Stimulated activated CD4-positive, alpha-beta T cell treated with anti-CD3 and anti-CD28 coated beads, TNF-alpha, amount 100 ng/mL, for 4 hours (primary cell): Measurements from ENCODE around the gene MKRN2.

Source experiments
- DNase-seq, 3 experiments: peaks; one replicate each; pipeline ENCODE4 v3.0.0-alpha.2; 2020; ENCODE audit warnings: low read depth in 3 of 3

MKRN2 gene

GRCh38 chr3:12553921-12554391 lies 2.9 kb upstream of the MKRN2 start:
- no peak for DNase-seq

- no peak for DNase-seq
These were observed 585 bp upstream of the MKRN2 start for GRCh38 chr3:12556314-12556689.

- DNase-seq, result no peak
These were observed 700 bp downstream of the MKRN2 start for GRCh38 chr3:12557473-12558100.

GRCh38 chr3:12558706-12559105 lies 1.8 kb downstream of the MKRN2 start:
- DNase-seq, result no peak

GRCh38 chr3:12559520-12559919 lies 2.6 kb downstream of the MKRN2 start:
- DNase-seq, result no peak

- no peak for DNase-seq
These were observed 3.8 kb downstream of the MKRN2 start for GRCh38 chr3:12560505-12561190.

- no peak for DNase-seq
These were observed 4.5 kb downstream of the MKRN2 start for GRCh38 chr3:12561397-12561796.

- DNase-seq, result no peak
These were observed 5.6 kb downstream of the MKRN2 start for GRCh38 chr3:12562451-12562850.

GRCh38 chr3:12566976-12567375 lies 10.1 kb downstream of the MKRN2 start:
- no peak for DNase-seq

- no peak for DNase-seq
These were observed 11.9 kb downstream of the MKRN2 start for GRCh38 chr3:12568747-12569146.

GRCh38 chr3:12569836-12570235 lies 12.9 kb downstream of the MKRN2 start:
- no peak for DNase-seq

- no peak for DNase-seq
These were observed 15.1 kb downstream of the MKRN2 start for GRCh38 chr3:12571986-12572385.

GRCh38 chr3:12574131-12574530 lies 17.2 kb downstream of the MKRN2 start:
- DNase-seq, result no peak

GRCh38 chr3:12574661-12575060 lies 17.8 kb downstream of the MKRN2 start:
- no peak for DNase-seq

- DNase-seq, result no peak
These were observed 20.5 kb downstream of the MKRN2 start for GRCh38 chr3:12577379-12577778.

GRCh38 chr3:12578742-12579141 lies 21.9 kb downstream of the MKRN2 start:
- no peak for DNase-seq

GRCh38 chr3:12579456-12579855 lies 22.6 kb downstream of the MKRN2 start:
- DNase-seq, result no peak

- no peak for DNase-seq
These were observed 23.0 kb downstream of the MKRN2 start for GRCh38 chr3:12579905-12580304.

- no peak for DNase-seq
These were observed 25.8 kb downstream of the MKRN2 start for GRCh38 chr3:12582730-12583129.

- no peak for DNase-seq
These were observed 26.4 kb downstream of the MKRN2 start for GRCh38 chr3:12583280-12583679.

GRCh38 chr3:12584083-12584482 lies 27.2 kb downstream of the MKRN2 start:
- no peak for DNase-seq

- no peak for DNase-seq
These were observed 28.3 kb downstream of the MKRN2 start for GRCh38 chr3:12585181-12585580.

- DNase-seq, result no peak
These were observed 29.1 kb downstream of the MKRN2 start for GRCh38 chr3:12585970-12586369.

- no peak for DNase-seq
These were observed 29.5 kb downstream of the MKRN2 start for GRCh38 chr3:12586403-12586802.
